Stimulated activated CD4-positive, alpha-beta T cell treated with anti-CD3 and anti-CD28 coated beads, Interleukin-4, amount 100 ng/mL, for 24 hours (primary cell): ENCODE data around the gene GNE.
A peak's percentile ranks its signal among the peaks of the same experiment; 100 is the strongest.
"Not testable (repeated sequence)": the region's sequence is repeated elsewhere in the genome, so short reads cannot be mapped to it uniquely, and the experiment has no call there.

ENCODE experiments used
- DNase-seq: peaks from one replicate; pipeline ENCODE4 v3.0.0-alpha.2; 2020

Gene GNE

DNA sequence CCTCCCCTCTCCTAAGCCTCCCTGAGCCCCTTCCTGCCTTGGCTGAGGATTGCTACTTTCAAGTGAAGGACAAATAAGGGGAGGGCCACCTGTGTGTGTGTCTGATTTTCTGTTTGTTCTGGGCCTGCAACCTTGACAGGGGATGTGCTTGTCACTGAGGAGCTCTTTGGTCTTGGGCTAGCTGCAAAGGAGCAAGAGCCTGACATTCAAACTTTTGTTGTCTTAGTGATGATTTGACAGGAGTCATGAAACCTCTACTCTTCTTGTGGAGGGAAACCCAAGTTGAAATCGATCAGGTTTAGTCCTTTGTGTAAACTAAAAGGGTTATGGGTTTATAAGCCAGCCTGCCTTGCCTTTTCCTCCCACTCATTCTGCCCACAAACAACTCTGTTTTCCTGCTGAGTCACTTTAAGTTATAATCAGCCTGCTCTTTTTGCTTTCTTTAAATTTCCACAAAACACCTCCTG lies 50.7 kb downstream of the GNE start:
- DNase-seq: no peak

DNA sequence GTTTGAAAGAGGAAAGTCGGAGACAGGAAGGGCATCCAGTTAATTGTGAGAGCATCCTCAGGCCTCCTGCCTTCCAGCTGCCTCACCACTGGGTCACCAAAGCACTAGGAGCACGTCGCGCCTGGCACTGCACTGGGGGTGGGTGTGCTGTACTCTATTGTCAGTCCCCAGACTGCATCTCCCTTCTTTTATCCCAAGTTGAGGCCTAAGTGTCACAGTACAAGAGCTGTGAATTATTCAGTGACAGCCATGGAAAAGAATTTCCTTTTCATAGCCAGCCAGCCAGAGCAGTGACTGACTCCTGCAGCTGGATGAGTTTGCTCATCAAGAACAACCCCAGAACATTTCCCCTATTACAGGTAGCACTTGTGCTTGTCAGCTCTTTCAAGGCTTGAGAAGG lies 51.2 kb downstream of the GNE start:
- no peak for DNase-seq

DNA sequence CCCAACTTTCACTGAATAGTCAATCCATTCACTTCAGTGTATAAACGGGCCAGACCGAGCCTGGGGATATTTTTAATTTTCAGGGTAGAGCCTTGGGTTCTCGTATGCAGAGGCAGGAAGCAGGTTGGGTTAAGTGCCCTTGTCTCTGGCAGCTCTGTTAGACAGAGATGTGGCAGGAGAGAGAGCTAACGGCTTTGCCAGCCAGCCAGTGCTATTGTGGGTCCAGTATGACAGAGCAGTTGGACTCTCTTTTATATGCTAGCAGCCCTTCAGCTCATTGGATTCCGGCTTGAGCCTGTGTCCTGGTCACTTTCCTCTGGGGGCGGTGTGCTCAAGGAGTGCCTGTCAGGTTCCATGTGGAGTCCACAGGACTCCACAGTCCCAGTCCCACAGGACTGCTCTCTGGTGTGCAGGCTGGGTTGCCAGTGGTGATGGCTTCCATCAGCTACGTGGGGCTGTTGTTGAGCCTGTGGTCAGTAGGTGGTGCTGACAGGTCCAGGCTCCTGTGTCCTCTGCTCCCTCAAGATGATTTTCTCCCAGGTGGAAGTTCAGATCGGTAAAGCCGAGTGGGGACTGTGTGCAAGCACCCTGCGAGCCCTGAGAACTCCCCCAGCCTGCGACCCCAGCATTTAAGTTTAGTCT lies 53.2 kb downstream of the GNE start:
- DNase-seq: no peak

DNA sequence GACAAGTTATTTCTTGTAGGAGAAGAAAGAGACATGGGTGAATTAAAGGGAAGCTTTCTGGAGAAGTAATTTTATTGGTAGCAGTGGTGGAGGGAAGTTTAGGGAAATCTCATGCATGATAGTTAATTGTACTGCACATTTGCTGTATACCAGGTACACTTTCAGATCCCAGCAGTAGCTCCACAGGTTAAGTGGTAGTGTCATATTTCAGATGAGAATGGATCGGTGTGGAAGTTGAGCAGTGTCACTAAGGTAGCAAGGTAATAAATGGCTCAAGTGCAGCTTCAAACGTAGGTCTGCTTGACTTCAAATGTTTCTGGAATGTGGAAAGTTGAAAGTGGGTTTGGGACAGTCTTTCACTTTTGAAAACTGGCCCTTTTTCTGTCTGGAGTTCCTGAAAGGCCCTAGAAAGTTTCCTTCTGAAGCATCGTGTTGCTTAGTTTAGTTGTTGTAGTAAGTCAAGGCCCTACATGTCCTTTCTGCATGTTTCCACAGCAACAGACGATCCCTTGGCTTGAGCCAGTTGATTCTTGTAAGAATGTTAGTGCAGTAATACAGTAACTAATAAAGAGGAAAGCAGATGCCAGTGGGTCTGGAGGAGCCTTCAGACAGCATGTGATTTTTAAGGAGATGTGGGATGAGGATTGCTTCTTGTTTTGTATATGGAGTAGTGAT lies 63.8 kb downstream of the GNE start:
- no peak for DNase-seq

- no peak for DNase-seq
These were observed 65.2 kb downstream of the GNE start for GRCh38 chr9:36193023-36193422.

DNA sequence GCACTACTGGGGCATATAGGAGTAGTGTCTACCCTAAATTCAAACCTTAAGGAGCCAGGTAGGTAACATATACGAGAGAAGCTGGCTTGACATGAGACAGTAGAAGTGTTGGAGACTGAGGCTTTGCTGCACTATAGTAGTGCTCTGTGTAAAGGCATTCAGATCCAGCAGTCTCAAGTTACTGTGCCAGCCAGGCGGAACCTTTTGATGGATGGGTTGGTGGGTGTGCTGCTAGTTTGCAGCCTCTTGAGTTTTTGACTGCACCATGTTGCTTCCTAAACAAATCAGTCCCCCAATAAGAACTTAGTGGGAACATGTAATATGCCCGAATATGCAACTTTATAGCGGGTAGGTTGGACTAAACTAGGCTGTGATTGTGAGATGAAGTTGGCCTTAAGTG lies 66.1 kb downstream of the GNE start:
- no peak for DNase-seq

- no peak for DNase-seq
These were observed 66.6 kb downstream of the GNE start for GRCh38 chr9:36191686-36192085.

- DNase-seq: peak; percentile 53
These were observed 67.0 kb downstream of the GNE start for GRCh38 chr9:36191290-36191645.

GRCh38 chr9:36190388-36191289 lies 67.6 kb downstream of the GNE start, which contains the start of gene CLTA:
CLTA (plus strand) TSS chr9:36190921; CDS start chr9:36191057, 136 bp downstream.
- DNase-seq: peak; percentile 96

DNA sequence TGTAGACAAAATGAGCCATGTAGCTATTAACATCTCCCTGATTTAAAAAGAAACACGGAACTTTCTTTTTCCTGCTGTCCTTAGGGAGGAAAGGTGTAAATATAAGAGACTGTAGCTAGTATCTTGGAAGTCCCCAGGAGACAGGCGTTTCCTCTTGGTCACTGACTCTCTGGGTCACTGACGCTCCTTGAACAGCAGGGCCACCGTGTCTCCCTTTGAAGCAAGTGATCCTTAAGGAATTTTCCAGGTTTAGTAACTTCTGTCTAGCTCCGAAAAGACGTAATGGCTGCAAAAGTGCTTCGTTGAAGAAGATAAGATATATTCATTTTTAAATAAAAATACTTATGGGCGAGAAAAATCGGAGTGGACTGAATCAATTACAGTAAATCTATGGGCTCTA lies 68.3 kb downstream of the GNE start:
- no peak for DNase-seq

- no peak for DNase-seq
These were observed 70.0 kb downstream of the GNE start for GRCh38 chr9:36188212-36188611.

- DNase-seq: no peak
These were observed 70.8 kb downstream of the GNE start for GRCh38 chr9:36187414-36187813.

DNA sequence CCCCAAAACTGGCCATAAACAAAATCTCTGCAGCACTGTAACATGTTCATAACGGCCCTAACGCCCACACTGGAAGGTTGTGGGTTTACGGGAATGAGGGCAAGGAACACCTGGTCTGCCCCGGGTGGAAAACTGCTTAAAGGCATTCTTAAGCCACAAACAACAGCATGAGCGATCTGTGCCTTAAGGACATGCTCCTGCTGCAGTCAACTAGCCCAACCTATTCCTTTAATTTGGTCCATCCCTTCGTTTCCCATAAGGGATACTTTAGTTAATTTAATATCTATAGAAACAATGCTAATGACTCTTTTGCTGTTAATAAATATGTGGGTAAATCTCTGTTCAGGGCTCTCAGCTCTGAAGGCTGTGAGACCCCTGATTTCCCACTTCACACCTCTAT lies 78.0 kb downstream of the GNE start:
- not testable (repeated sequence) for DNase-seq

GRCh38 chr9:36177571-36177970 lies 80.7 kb downstream of the GNE start:
- DNase-seq: no peak

DNA sequence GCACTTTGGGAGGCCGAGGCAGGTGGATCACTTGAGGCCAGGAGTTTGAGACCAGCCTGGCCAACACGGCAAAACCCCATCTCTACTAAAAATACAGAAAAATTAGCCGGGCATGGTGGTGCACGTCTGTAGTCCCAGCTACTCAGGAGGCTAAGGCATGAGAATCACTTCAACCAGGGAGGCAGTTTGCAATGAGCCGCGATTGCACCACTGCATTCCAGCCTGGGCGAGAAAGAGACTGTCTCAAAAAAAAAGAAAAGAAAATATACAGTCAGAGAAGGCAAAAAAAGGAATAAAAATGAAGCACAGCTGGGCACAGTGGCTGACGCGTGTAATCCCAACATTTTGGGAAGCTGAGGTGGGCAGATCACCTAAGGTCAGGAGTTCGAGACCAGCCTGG lies 81.8 kb downstream of the GNE start:
- DNase-seq: not testable (repeated sequence)

GRCh38 chr9:36175209-36175608 lies 83.0 kb downstream of the GNE start:
- DNase-seq: not testable (repeated sequence)

DNA sequence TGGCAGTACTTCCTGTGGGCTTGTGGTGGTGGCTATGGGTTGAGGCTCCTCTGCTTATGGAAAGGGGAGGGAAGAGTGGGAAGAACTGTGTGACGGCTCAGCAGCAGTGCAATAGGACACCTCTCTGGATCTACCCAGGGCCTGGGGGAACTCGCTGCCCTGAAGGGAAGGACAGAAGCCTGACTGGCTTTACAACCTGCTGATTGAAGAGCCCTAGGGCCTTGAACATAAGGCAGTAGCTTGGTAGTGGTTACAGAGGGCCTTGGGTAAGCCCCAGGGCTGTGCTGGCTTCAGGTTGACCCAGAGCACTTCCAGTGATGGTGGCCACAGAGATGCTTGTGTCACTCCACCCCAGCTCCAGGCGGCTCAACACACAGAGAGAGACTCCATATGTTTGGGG lies 83.5 kb downstream of the GNE start:
- DNase-seq: no peak

GRCh38 chr9:36174271-36174670 lies 84.0 kb downstream of the GNE start:
- no peak for DNase-seq

DNA sequence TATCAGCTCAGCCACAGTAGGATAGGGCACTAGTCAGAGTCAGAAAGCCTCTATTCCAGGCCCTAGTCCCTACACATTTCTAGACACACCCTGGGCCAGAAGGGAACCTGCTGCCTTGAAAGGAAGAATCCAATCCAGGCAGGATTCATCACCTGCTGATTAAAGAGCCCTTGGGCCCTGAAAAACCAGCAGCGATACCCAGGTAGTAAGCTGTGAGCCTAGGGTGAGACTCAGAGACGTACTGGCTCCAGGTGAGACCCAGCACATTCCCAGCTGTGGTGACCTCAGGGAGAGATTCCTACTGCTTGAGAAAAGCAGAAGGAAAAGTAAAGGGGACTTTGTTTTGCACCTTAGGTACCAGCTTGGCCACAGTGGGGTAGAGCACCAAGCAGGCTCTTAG lies 84.4 kb downstream of the GNE start:
- no peak for DNase-seq

DNA sequence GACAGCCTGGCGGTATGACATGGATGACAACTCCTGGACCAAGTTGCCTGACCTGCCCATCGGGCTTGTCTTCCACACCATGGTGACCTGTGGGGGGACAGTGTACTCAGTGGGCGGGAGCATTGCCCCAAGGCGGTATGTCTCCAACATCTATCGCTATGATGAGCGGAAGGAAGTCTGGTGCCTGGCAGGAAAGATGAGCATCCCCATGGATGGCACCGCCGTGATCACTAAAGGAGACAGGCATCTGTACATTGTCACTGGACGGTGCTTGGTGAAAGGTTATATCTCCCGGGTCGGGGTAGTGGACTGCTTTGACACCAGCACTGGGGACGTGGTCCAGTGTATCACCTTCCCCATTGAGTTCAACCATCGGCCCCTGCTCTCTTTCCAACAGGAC lies 87.7 kb downstream of the GNE start:
- no peak for DNase-seq

- DNase-seq: no peak
These were observed 88.5 kb downstream of the GNE start for GRCh38 chr9:36169708-36170107.

DNA sequence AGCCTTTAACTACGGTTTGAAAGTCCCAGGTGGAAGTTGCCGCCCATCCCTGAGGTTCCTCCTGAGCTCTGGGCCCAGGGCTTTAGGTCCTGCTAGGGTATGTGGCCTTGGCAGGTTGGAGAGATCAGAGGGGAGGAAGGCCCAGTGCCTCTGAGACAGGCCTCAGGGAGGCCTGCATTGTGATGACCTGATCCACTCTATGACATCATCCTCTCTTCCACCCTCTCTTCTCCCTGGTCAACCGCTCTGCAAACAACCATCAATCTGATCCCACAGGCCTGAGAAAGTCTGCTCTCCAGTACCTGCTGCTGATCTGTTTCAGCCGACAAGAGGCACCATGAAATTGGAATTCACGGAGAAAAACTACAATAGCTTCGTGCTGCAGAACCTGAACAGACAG lies 89.1 kb downstream of the GNE start, which contains the start of gene CCIN:
TSS of gene CCIN (plus strand) at position 223 of the 400 bp plus-strand sequence. CDS start at position 338, 115 bp downstream.
- DNase-seq: no peak

GRCh38 chr9:36166168-36166927 lies 91.9 kb downstream of the GNE start:
- DNase-seq: peak; percentile 81
